SH-SY5Y (cell line): ENCODE measurements around the gene SLC44A1.

Experiments
- GATA2 ChIP-seq: IDR thresholded peaks from 2 replicates; pipeline ENCODE4 v1.6.1; 2011; ENCODE audit warnings: mild to moderate bottlenecking, low read depth, low read length
- GATA3 ChIP-seq: IDR thresholded peaks from 2 replicates; pipeline ENCODE4 v1.6.1; 2011; ENCODE audit warnings: low read depth, mild to moderate bottlenecking, low read length, moderate library complexity

- TF ChIP-seq GATA2 (no peak), GATA3 (no peak)
These were observed 145.3 kb downstream of the SLC44A1 start for GRCh38 chr9:105389796-105390195.
